ENCODE measurements around the gene FAM193B.

Gene FAM193B

DNA sequence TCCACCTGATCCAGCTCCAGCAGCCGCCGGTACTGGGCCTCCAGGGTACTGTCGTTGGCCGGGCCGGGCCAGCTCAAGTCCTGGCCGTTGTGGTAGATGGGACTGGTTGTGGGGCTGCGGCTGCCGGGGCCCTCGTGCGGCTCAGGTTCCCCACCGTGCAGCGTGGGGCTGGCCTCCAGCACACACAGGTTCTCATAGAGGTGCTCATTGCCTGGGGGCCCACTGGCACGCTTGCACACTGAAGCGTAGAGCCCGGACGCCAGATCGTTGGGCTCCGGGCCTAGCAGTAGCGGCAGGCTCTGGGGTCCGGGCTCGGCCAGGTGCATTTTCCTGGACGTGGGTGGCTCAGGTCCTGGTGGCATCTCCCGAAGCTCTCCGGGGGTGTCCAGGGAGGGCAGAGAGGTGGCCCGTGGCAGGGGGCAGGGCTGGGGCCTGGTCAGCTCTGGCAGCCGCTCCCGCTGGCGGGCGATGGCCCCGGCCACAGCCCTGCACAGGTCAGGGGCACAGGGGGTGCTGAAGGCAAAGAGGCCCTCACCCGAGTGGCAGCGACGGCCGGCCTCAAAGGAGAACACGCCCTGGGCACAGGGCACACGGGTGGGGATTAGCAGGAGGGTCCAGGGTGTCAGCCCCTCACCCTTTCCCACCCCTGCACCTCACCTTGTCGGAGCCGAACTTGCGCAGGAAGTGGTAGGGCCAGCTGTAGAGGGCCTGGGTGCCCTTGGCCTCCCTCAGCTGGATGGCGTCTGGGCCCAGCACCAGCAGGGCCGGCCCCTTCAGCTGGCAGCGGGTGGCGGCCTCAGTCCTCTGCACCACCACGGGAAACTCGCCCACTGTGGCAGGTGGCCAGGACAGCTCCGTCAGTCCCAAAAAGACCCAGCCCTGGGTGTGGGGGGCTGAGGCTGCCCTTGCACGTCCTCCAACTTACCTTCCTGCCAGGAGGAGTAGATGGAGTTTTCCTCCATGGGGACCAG is 50.0 kb downstream of the FAM193B start:
- no peaks in the 10 kb centered on the region for H3K27me3 ChIP-seq
- no peak overlapping the region for H3K4me3 ChIP-seq (ENCODE audit: low read depth, low read length)
- H3K4me1 ChIP-seq: peaks cover 16% of the 10 kb centered on the region
- H3K36me3 ChIP-seq: no peaks in the 10 kb centered on the region
- no peaks in the 10 kb centered on the region for H3K9me3 ChIP-seq
- no peak for DNase-seq
- TF ChIP-seq, protein P1, sequence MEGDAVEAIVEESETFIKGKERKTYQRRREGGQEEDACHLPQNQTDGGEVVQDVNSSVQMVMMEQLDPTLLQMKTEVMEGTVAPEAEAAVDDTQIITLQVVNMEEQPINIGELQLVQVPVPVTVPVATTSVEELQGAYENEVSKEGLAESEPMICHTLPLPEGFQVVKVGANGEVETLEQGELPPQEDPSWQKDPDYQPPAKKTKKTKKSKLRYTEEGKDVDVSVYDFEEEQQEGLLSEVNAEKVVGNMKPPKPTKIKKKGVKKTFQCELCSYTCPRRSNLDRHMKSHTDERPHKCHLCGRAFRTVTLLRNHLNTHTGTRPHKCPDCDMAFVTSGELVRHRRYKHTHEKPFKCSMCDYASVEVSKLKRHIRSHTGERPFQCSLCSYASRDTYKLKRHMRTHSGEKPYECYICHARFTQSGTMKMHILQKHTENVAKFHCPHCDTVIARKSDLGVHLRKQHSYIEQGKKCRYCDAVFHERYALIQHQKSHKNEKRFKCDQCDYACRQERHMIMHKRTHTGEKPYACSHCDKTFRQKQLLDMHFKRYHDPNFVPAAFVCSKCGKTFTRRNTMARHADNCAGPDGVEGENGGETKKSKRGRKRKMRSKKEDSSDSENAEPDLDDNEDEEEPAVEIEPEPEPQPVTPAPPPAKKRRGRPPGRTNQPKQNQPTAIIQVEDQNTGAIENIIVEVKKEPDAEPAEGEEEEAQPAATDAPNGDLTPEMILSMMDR (IDR thresholded peaks at IDR 0.05; ENCODE audit: low read depth, low read length): no peak

DNA sequence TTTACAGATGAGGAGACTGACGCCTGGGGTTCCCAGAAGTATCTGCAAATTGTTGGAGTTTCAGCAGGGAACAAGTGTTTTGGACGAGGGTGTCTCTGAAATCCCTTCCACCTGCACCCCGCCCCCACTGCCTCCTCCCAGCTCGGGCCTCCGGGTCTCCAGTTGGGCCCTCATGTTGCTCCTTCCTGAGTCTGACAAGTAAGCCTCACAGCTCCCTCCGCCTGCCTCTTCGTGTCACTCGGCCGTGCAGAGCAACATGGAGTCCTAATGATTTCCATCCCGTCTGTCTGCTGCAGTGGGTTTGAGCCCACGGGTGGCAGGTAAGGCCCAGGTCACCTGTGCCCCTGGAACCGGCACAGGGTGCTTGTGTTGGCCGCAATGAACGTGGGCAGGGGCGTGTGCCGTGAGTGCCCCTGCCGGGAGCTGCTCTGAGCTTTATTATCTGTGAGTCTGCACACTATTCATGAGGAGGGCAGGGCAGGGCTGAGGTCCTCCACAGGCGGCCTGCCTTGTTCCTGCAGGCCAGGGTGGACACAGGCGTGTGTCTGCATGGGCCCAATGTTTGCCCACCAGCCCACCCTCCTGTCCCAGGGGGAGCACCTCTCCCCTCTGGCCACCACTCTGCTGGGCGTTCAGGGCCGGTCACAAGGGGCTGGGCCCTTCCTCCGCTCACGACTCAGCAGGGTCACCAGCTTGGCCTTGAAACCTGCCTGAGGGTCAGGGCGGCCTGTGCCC is 50.8 kb downstream of the FAM193B start:
- Histone ChIP-seq H3K4me1 (peaks cover 19% of the 10 kb centered on the region), H3K9me3 (no peaks in the 10 kb centered on the region), H3K4me3 (ENCODE audit: low read depth, low read length) (no peak overlapping the region), H3K27me3 (no peaks in the 10 kb centered on the region), H3K36me3 (no peaks in the 10 kb centered on the region)
- TF ChIP-seq, protein P1 (IDR thresholded peaks at IDR 0.05; ENCODE audit: low read depth, low read length): no peak
- no peak for DNase-seq

DNA sequence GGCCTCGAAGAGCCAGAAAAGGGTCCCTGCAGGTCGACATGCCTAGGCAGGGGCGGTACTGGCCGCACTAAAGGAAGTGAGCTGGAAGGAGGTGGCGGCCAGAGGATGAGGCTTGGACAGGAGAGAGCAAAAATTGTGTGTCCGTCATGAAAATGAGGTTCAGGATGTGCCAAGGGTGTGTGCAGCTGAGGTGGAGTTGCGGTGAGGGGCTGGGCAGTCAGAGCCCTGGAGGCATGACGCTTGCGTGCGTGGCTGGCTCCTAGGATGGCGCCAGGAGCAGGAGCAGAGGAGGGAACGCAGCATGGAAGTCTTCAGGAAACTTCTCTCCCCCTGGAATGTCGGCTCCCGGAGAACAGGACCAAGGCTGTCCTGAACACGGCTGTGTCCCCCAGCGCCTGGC is 51.5 kb downstream of the FAM193B start:
- H3K27me3 ChIP-seq: no peaks in the 10 kb centered on the region
- H3K4me3 ChIP-seq (ENCODE audit: low read depth, low read length): no peak overlapping the region
- H3K9me3 ChIP-seq: no peaks in the 10 kb centered on the region
- no peak for DNase-seq
- H3K36me3 ChIP-seq: no peaks in the 10 kb centered on the region
- TF ChIP-seq, protein P1 (IDR thresholded peaks at IDR 0.05; ENCODE audit: low read depth, low read length): no peak
- peaks cover 24% of the 10 kb centered on the region for H3K4me1 ChIP-seq

DNA sequence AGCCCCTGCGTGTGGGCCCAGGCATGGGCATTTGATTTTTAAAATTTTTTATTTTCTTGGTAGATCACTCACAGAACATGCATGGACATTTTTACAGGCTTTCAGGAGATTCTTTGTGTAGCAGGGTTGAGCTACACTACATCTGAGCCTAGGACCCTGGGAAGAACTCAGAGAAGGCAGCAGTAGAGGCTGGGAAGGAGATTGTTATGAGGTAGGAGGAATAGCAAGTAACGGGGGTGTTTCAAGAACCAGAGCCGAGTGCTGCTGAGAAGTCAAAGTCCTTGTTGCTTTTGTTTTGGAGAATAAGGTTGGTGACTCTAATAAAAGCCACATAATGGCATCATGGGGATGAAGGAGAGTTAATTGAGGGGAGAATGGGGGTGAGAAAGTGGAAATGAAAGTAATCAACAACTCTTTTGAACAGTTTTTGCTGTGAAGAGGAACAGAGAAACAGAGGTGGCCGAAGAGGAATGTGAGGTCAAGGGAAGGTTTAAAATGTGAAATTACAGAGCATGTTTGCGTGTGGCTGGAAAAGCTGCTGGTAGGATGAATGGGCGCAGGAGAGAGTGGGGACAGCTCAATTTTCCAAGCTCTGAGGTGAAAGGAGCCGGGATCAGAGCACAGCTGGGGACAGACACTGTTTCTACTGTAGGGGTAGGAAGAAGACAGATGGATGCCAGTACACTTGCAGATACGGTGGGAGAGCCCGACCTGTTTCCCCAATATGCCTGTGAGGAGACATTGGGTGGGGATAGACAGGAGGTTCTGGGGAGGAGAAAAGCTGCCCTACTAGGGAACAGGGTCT is 52.3 kb downstream of the FAM193B start:
- no peaks in the 10 kb centered on the region for H3K36me3 ChIP-seq
- no peaks in the 10 kb centered on the region for H3K27me3 ChIP-seq
- no peak overlapping the region for H3K4me3 ChIP-seq (ENCODE audit: low read depth, low read length)
- TF ChIP-seq, protein P1 (IDR thresholded peaks at IDR 0.05; ENCODE audit: low read depth, low read length): no peak
- no peak for DNase-seq
- H3K4me1 ChIP-seq: peaks cover 24% of the 10 kb centered on the region
- no peaks in the 10 kb centered on the region for H3K9me3 ChIP-seq

DNA sequence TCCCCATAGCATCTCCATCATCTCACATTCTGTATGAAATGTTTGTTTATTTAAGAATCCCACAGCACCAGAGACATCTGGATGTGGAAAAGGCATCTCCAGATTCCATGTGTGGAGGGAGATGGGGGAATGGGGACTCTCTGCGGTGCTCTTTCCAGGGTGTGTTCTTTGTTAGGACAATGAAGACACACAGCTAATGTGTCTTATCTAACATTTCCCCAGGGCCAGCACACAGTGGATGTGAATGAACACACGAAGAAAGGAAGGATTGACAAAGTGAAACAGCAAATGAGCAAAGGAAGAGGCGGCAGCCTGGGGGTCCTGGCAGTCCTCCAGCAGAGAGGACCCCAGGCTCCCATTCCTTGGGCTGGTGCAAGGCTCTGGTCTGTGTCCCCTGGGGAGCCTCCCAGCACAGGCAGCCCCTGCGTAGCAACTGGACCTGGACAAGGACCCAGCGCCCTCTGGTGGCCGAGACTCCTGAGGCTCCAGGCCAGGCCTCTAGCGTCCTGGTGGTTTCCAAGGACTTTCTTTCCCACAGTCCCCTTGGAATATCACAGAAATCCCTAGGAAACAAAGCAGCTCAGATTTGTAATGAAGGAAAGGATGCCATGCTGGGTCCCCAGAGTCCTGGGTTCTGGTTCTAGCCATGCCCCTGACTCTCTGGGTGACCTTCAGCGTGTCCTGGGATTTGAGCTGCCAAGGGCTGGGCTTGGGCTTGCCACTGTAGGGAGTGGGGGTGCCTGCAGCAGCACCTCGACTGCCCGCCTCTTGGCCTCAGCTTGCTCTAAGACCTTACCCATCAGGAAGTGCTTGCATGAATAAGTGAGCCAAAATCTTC is 53.5 kb downstream of the FAM193B start:
- TF ChIP-seq, protein P1 (IDR thresholded peaks at IDR 0.05; ENCODE audit: low read depth, low read length): peak; percentile 99
- Histone ChIP-seq H3K4me3 (ENCODE audit: low read depth, low read length) (no peak overlapping the region), H3K27me3 (no peaks in the 10 kb centered on the region), H3K9me3 (no peaks in the 10 kb centered on the region), H3K4me1 (peaks cover 30% of the 10 kb centered on the region), H3K36me3 (no peaks in the 10 kb centered on the region)
- peak; percentile 98 for DNase-seq

All from BE2C (cell line).